Mammary epithelial cell (primary cell): Measurements from ENCODE around the gene CNTRL.

Experiments used
- CTCF ChIP-seq, 2 donors: IDR thresholded peaks in 1 of 2; conservative IDR thresholded peaks in 1 of 2; 2 replicates each; pipeline ENCODE4 v1.5.1; 2011 to 2012; ENCODE audit warnings: inconsistent platforms in 2 of 2, low read length in 2 of 2, mild to moderate bottlenecking in 2 of 2, control low read depth in 1 of 2, low read depth in 1 of 2; ENCODE audit not compliant: insufficient read depth in 1 of 2; ENCODE audit errors: extremely low read depth in 1 of 2
- EZH2 ChIP-seq: IDR thresholded peaks from 2 replicates; pipeline ENCODE4 v1.6.1; 2012; ENCODE audit warnings: low read length, inconsistent platforms, borderline replicate concordance

DNA sequence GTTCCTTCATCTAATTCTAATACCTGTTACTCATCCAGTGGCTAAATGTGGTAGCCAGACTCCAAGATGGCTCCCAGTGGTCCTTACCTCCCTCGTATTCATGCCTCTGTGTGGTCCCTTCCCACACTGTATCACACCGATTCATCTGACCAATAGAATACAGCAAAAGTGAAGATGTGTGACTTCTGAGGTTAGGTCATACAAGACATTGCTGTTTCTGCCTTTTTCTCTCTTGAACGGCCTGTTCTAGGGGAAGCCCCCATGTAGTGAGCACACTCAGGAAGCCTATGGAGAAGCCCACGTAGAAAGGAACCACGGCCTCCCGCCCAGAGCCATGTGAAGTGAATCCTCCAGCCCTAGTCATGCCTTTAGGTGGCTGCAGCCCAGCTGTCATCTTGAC lies 15.2 kb upstream of the CNTRL start:
- no peak for TF ChIP-seq EZH2
- TF ChIP-seq CTCF (conservative IDR thresholded peaks at IDR 0.05 in 1 of 2, IDR thresholded peaks at IDR 0.05 in 1 of 2; ENCODE audit: extremely low read depth in 1 of 2, insufficient read depth in 1 of 2, low read depth in 1 of 2, low read length in 2 of 2) = no peak
